Kidney capillary endothelial cell (primary cell): ENCODE data around the gene USP26.
"Not testable (repeated sequence)": the region's sequence is repeated elsewhere in the genome, so short reads cannot be mapped to it uniquely, and the experiment has no call there.

Experiments used
- DNase-seq: peaks from one replicate; pipeline ENCODE4 v3.0.0-alpha.2; 2018; ENCODE audit warnings: low spot score

Gene USP26

DNA sequence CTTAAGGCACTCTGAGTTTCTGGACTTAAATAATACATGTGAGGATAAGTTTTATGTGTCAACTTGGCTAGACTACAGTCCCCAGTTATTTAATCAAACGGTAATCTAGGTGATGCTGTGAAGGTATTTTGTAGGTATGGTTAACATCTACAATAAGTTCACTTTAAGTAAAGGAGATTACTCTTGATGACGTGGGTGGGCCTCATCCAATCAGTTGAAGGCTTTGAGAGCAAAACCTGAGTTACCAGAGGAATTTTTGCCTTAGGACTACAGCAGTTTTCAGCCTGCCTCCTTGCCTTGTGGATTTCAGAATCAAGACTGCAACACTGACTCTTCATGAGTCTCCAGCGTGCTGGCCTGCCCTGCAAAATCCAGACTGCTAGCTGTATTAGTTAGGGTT lies 78.7 kb downstream of the USP26 start:
- DNase-seq, result no peak

DNA sequence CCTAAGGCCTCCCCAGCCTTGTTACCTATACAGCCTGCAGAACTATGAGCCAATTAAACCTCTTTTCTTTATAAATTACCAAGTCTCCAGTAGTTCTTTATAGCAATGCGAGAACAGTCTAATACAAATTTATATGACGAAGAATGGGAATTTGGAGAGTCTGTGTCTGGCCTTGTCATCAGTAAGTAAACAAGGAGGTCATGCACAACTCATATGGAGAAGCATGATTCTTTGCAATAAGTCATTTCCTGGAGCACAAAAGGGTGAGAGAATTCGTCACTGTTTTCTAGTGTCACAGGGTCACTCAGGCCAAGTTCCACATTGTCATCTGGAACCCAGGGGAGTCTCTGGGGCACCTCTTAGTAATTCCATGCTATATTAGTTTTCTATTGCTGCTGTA lies 89.5 kb downstream of the USP26 start:
- DNase-seq, result no peak

DNA sequence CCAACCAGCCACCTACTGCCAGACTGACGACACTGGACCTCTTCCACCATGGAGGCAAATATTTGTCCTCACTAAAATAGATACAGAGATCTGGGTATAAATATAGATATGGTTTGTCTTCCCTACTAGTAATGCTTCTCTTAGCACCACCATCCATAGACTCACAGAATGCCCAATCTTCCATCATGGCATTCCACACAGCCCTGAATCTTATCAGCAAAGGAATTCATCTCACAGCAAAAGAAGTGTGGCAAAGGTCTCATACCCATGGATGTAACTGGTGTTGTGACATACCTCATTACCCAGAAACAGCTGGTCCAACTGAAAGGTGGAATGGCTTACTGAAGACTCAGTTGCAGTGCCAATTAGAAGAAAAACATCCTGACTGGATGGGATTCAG lies 91.3 kb downstream of the USP26 start:
- no peak for DNase-seq

DNA sequence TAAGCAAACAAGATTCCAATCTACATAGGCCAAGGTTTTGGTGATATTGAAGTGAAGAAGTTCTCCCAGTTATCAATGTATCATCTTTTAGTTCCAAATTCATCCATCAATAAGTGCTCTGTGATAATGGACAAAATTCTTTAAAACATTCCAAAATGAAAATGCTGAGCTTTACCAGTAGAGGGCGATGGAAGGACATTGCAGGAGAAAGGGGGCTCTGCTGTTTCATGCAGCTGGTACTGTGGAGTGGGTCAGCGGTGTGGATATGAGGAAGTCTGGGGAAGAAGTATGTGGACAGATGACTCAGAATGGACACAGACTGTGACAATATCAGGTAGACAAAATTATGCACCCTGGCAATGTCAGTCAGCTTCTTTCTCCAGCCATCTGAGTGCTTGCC lies 91.9 kb downstream of the USP26 start:
- no peak for DNase-seq

DNA sequence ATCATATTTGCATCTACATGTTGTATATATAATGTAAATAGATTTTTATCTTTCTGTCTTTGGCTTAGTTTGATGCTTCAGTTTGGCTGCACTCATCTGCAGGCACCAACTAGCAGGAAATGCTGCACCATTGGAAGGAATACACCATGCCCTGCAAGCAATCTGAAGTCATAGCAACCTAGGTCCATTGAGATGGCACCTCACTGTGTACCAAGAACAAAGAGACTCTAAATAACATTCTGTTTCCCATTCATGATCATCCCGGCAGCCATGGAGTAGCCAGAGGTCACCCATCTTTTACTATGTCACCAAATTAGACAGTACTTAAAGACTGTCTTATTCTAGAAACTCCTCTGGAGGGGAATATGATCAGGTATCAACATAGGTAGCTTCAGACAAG lies 97.7 kb downstream of the USP26 start:
- DNase-seq, result no peak

DNA sequence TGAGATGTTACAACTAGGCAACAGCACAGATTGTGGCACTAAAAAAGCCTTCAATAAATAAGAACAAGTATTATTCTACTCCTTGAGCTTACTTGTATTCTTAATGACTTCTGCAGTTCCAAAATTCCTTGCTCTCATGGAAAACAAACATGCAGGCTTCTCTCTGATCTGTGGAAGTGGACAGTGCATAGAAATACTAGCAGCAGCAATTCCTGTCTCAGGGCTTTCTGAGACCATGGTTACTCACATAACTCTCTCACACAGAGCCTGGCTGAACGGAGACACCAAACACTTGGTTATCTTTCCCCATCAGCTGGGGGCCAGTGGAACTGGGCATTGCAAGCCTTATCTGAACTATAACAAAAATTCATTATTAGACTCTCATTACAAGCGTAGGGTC lies 106.1 kb downstream of the USP26 start:
- DNase-seq, result no peak

DNA sequence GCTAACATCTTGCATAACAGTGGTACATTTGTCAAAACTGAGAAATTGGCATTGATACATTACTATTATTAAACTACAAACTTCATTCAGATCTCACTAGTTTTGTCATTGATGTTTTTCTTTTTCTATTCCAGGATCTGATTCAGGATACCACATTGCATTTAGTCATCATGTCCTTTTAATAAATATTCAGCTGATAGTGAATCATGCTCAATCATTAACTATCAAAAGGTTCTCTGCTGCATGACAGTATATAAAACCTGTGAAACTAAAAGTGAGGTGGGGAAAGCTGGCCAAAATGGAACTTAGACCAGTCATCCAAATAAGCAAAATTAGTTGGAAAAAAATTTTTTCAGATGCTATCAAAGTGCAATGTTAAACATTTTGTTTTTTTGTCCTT lies 110.4 kb downstream of the USP26 start:
- no peak for DNase-seq

DNA sequence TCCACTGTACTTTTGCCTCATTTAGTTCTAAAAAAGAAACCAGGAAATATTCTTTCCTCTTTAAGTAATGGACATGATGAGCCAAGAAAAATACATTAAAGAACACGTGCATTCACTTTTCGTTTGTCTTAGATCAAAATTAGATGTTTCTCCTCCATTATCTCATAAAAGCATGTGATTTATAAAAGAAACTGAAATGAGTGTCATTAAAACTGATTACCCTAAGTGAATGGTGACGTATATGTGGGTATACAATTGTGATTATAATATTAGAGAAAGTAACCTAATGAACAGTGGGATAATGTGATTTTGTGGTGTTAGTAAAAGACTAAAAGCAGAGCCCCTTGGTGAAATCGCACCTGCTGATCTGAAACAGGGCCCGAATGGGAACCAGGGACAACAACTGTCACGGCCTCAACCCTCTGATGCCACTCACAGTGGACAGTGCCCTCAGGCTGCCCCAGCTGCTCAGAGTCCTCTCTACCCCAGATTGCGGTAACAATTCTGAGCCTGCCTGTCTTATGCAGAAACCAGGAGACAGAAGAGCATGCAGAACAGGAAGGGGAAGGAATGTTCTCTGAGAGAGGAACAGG lies 112.8 kb downstream of the USP26 start:
- DNase-seq, result no peak

DNA sequence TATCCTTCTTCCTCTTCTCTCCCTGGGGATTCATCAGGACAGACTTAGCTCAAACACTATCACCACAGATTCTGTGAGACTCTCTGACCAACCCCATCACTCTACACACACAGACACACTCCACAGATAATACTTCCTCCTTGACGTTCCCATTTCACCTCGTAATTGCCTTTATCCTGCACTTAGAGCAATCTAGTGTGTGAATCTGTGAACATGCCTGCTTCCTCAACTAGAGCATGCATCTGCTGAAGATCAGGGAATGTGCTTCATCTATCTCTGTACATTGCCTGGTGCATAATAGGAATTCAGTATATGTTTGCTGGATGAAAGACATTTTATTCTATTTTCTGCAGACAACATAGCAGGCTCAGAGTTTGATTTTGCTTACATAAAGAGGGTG lies 113.4 kb downstream of the USP26 start:
- DNase-seq, result no peak

DNA sequence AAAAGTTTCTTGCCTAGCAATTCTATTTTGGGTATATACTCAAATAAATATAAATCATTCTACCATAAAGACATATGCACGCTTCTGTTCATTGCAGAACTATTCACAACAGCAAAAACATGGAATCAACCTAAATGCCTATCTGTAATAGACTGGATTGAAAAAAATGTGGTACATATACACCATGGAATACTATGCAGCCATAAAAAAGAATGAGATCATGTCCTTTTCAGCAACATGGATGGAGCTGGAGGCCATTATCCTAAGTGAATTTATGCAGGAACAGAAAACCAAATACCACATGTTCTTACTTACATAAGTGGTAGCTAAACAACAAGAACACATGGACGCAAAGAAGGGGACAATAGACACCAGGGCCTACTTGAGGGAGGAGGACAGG lies 116.9 kb downstream of the USP26 start:
- DNase-seq, result not testable (repeated sequence)
